AG04450 (cell line): ENCODE data around the gene DMAC2. TPM values are rescaled to one million over a fixed set of nuclear protein-coding genes. Genes with fewer than 3 reads are reported as not detected.

Experiments
- CTCF ChIA-PET: fragments of 300-600, 350-600 bp; formaldehyde crosslinking; extraction: SDS; loops from one replicate; lab custom pipeline; 2022; ENCODE audit warnings: antibody characterized with exemption, inconsistent platforms; lab: Charles Lee
- POLR2A ChIA-PET: fragments of 350-600 bp; formaldehyde crosslinking; extraction: SDS; loops from one replicate; lab custom pipeline; 2021; ENCODE audit warnings: antibody characterized with exemption, inconsistent platforms; lab: Yijun Ruan, JAX
- DNase-seq: peaks from one replicate; pipeline ENCODE4 v3.0.0-alpha.2; 2011; ENCODE audit warnings: low read depth, low spot score
- H3K27ac ChIP-seq: one replicate; pipeline ENCODE4 v1.5.1; 2012; ENCODE audit warnings: low read depth, low read length, control low read depth
- H3K27me3 ChIP-seq: one replicate; pipeline ENCODE4 v1.6.0; 2012; ENCODE audit warnings: low read length; ENCODE audit not compliant: control insufficient read depth, insufficient read depth
- H3K4me3 ChIP-seq: 2 replicates; pipeline ENCODE4 v1.5.1; 2011; ENCODE audit warnings: mild to moderate bottlenecking, low read depth, low read length, control low read depth
- H3K9me3 ChIP-seq: 2 replicates; pipeline ENCODE4 v1.5.1; 2012; ENCODE audit warnings: low read length; ENCODE audit not compliant: control insufficient read depth, insufficient read depth
- polyA plus RNA-seq: library from polyadenylated mRNA; depleted of rRNA; stranded (reverse); fragments of >200 nt; gene quantifications from 2 replicates; pipeline ENCODE4 v1.2.3, GENCODE V29; 2011
- TF ChIP-seq, protein P1 (sequence below): IDR thresholded peaks from 2 replicates; pipeline ENCODE4 v1.5.1; 2011; ENCODE audit warnings: low read depth, low read length, control low read depth, inconsistent platforms

Gene DMAC2
- polyA plus RNA-seq, 1 experiment: 58.2 TPM

DNA sequence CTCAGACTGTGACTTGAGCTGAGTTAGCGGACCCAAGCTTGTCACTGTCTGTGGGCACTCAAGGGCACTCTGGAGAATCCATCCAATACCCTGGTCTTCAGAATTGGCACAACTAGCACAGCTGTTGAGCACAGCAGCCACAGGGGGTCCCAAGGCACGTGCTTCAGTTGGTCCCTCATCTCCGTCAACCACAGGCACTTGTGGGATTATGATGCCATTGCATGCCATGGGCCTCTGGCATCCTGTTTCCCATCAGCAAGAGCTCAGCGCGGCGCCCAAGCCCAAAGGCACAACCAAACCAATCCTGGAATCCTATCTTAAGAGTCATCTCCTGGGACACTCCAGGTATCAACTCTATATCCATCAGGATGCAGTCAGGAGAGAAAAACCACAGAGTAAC is 8.8 kb downstream of the DMAC2 start:
- no peaks in the 10 kb centered on the region for H3K27me3 ChIP-seq
- TF ChIP-seq, protein P1, sequence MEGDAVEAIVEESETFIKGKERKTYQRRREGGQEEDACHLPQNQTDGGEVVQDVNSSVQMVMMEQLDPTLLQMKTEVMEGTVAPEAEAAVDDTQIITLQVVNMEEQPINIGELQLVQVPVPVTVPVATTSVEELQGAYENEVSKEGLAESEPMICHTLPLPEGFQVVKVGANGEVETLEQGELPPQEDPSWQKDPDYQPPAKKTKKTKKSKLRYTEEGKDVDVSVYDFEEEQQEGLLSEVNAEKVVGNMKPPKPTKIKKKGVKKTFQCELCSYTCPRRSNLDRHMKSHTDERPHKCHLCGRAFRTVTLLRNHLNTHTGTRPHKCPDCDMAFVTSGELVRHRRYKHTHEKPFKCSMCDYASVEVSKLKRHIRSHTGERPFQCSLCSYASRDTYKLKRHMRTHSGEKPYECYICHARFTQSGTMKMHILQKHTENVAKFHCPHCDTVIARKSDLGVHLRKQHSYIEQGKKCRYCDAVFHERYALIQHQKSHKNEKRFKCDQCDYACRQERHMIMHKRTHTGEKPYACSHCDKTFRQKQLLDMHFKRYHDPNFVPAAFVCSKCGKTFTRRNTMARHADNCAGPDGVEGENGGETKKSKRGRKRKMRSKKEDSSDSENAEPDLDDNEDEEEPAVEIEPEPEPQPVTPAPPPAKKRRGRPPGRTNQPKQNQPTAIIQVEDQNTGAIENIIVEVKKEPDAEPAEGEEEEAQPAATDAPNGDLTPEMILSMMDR: no peak
- ChIA-PET POLR2A (interaction anchor here (1.8 kb wide), 1 partner anchor 103 kb away, joined by 4 read pairs; no protein-coding TSS in a partner anchor), CTCF (interaction anchor here (1.7 kb wide), 1 partner anchor 109 kb away, joined by 8 read pairs; no protein-coding TSS in a partner anchor)
- H3K4me3 ChIP-seq: no peak overlapping the region
- no peak for DNase-seq
- no peak overlapping the region for H3K27ac ChIP-seq
- no peaks in the 10 kb centered on the region for H3K9me3 ChIP-seq

DNA sequence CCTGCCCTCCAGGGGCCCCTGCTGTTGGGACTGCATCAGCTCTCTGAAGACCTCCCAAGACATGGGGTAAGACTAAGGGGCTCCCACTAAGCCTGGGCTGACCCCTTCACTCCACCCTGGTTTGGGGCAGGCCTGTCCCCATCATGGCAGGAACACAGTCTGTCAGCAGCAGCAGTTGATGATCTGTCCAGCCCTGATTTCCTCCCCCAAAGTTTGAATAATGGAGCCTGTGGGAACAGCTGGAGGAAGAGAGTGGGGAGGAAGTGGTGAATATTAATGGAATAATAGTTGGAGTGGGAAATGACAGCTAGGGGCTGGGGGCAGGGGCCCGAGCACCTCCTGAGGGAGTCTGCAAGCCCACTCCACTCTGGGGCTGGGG is 11.2 kb downstream of the DMAC2 start:
- CTCF ChIA-PET: interaction anchor here (1.2 to 1.9 kb wide), 2 partner anchors 20 to 107 kb away, joined by 5 to 6 read pairs; no protein-coding TSS in a partner anchor
- TF ChIP-seq, protein P1: no peak
- Histone ChIP-seq H3K9me3 (no peaks in the 10 kb centered on the region; the same call in 1 of the 2 replicates), H3K27ac (no peak overlapping the region), H3K4me3 (no peak overlapping the region), H3K27me3 (no peaks in the 10 kb centered on the region)
- DNase-seq: no peak
- POLR2A ChIA-PET: interaction anchor here (1.4 to 2.1 kb wide), 2 partner anchors 11 kb away, joined by 7 to 8 read pairs; partner anchors contain the start of gene DMAC2

DNA sequence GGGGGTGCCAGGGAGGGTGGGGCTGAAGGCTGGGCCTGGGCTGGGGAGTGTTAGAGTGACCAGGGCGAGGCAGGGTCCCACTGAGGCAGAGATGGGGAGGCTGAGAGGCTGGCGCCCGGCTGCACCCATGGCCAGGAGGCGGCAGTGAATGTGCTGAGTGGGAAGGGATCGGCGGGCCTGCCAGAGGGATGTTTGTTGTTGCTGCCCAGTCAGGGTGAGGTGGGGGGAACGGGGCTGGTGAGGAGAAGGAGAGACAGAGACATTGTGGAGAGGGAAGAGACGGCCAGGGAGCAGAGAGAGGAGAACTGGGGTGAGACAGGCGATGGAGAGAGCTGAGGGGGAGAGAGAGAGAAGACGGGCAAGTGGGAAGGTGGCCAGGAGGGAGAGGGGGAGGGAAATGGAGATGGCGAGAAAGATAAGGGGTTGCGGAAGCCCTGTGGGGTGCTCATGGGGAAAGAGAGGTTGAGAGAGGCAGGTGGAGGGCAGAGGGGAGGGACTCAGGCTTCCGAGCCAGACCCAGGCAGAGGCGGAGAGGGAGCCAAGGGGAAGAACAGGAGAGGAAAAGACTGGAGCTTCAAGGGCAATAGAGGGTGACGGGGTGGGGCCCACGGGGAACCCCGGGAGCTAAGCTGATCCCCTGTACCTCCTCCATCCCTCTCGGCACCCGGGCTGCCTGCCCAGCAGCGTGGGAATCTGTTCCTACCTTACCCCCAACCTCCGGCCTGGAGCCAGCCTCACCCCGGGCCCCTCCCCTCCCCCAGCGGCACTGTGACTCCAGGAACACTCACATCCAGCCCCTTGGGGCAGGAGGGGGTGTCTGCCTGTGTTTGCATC is 11.8 kb downstream of the DMAC2 start:
- ChIA-PET POLR2A (interaction anchor here (0.6 to 2.1 kb wide), 4 partner anchors 10 to 136 kb away, joined by 3 to 7 read pairs (median 4); partner anchors contain the start of gene DMAC2), CTCF (interaction anchor here (0.6 to 1.9 kb wide), 3 partner anchors 23 to 166 kb away, joined by 3 to 5 read pairs (median 4); no protein-coding TSS in a partner anchor)
- TF ChIP-seq, protein P1: no peak
- H3K27ac ChIP-seq: no peak overlapping the region
- peak overlapping the region; percentile 43 for H3K4me3 ChIP-seq
- no peaks in the 10 kb centered on the region for H3K27me3 ChIP-seq
- no peak for DNase-seq
- H3K9me3 ChIP-seq: no peaks in the 10 kb centered on the region; the same call in 1 of the 2 replicates

DNA sequence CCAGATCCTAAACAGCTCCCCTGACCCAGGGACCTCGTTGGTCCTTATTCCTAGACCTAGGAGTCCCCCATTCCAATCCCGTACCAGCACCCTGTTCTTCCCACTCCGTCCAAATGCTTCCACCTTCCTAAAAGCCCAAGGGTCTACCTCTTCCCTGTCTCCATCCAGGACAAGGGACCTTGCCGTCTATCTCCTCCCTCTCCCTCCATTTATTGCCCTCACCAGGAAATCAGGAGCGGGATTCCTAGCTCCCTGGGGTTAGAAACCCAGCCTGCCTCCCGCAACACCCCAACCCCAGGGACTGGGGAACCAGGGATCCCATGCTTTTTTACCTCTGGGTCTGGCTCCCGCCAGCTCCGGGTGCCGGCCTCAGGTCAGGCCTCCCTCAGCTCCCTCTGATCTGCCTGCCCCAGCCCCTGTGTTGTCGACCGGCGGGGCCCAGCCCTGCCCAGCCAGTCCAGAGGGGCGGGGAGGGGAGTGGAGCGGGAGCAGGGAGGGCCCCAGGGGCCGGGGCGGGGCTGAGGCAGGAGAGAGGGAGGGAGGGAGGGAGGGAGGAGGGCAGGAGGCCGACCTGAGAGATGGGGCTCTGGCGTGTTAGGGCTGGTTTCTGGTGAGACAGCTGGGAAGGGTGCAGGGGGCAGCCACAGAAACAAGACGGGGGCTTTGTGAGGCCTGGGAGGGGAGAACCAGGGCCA is 12.6 kb downstream of the DMAC2 start, which contains the start of gene B3GNT8:
TSS of gene B3GNT8 (minus strand) at position 423 of the 695 bp plus-strand sequence. CDS start 596 bp downstream, outside the sequence.
- TF ChIP-seq, protein P1: no peak
- H3K9me3 ChIP-seq: no peaks in the 10 kb centered on the region; the same call in 1 of the 2 replicates
- DNase-seq: peak; percentile 11
- peak within 1 kb of the TSS; percentile 55 for H3K4me3 ChIP-seq
- POLR2A ChIA-PET: interaction anchor here (0.6 to 2.1 kb wide), 4 partner anchors 10 to 135 kb away, joined by 3 to 7 read pairs (median 4); partner anchors contain the start of gene DMAC2
- H3K27ac ChIP-seq: no peak within 1 kb of the TSS
- no peaks in the 10 kb centered on the region for H3K27me3 ChIP-seq
- CTCF ChIA-PET: interaction anchor here (0.6 to 1.9 kb wide), 4 partner anchors 22 to 167 kb away, joined by 3 to 11 read pairs (median 4); no protein-coding TSS in a partner anchor
